Vagina (tissue), 2 donors: Measurements from ENCODE around the gene NCF4. TPM values are rescaled to one million over a fixed set of nuclear protein-coding genes. Genes with fewer than 3 reads are reported as not detected.

Experiments used
- DNase-seq, 2 donors: peaks; one replicate each; pipeline ENCODE4 v3.0.0-alpha.2; 2017; ENCODE audit errors: extremely low spot score in 2 of 2
- H3K27ac ChIP-seq: fragments of 200-600 bp; sonication (generic); one replicate; pipeline ENCODE4 v1.5.1; 2019
- H3K27me3 ChIP-seq: fragments of 200-600 bp; sonication (generic); one replicate; pipeline ENCODE4 v1.5.1; 2019
- H3K36me3 ChIP-seq, 2 donors: fragments of 200-600 bp; sonication (generic); one replicate each; pipeline ENCODE4 v1.5.1; 2017 to 2019
- H3K4me1 ChIP-seq: fragments of 200-600 bp; sonication (generic); one replicate; pipeline ENCODE4 v1.5.1; 2019
- H3K4me3 ChIP-seq, 2 donors: fragments of 200-600 bp; sonication (generic); 1 replicate in 1 of 2; 2 replicates in 1 of 2; pipeline ENCODE4 v1.5.1; 2016 to 2019
- H3K9me3 ChIP-seq: fragments of 200-600 bp; sonication (generic); one replicate; pipeline ENCODE4 v1.5.1; 2019
- POLR2A ChIP-seq, 2 donors: fragments of 450-650 bp; IDR thresholded peaks; one replicate each; pipeline ENCODE4 v1.6.1; 2017; ENCODE audit warnings: antibody characterized with exemption in 2 of 2, mild to moderate bottlenecking in 2 of 2, moderate library complexity in 2 of 2
- POLR2AphosphoS5 ChIP-seq, 2 donors: sonication (generic); formaldehyde crosslinking; IDR thresholded peaks; one replicate each; pipeline ENCODE4 v1.9.0; 2017; ENCODE audit warnings: antibody characterized with exemption in 2 of 2, mild to moderate bottlenecking in 2 of 2, low read depth in 1 of 2; ENCODE audit not compliant: insufficient read depth in 1 of 2
- intact Hi-C: fragments of 100-400 bp; cut with DNase I; formaldehyde crosslinking; loops from one replicate; pipeline ENCODE4 v1.15.1; 2023
- total RNA-seq: library from RNA; depleted of rRNA; stranded (reverse); fragments of >200 nt; gene quantifications from one replicate; pipeline ENCODE4 v1.2.3, GENCODE V29; 2016
- TF ChIP-seq, protein P1 (sequence below), 3 experiments: fragments of 450-650 bp in 2 of 3; fragments of 200-600 bp in 1 of 3; sonication (generic) in 1 of 3; IDR thresholded peaks; one replicate each; pipeline ENCODE4 v1.5.1; 2017 to 2019; ENCODE audit warnings: antibody characterized with exemption in 3 of 3, mild to moderate bottlenecking in 2 of 3, moderate library complexity in 2 of 3

NCF4 gene
- total RNA-seq, 1 donor from 2014 or later, result 37.6 TPM

DNA sequence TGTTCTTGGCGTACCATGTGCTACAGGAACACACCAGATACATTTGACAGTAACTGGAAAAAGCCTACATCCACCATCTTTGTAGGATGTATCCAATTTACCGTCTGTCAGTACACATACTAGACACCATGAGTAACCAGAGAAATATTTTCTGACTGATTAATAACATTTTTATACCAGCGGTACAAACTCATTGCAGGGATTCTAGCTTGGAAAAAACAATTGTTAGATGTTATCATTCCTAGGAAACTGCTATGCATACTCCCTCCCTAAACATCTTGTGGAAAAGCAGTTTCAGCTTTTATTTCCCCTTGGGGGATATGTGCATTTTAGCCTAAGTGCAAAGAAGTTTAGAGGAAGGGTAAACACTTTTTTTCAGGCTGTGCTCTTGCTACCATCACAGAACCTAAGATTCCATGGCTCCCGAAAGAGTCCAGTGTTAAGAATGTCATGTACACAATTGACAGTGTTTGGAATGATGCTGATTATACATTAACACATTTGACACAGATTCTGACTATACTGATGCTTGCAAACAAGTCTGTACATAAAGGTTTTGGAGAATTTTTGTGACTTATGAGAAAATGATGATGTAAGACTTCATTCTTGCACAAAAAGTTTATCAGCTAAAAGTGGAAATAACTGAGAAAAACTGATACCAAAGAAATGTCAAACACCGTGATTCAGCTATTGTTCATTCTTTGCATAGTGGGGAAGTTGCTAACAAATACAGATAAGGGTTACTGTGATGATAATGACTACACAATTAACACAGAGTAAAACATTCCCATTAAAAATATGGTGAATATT, 23.7 kb downstream of the NCF4 start:
- H3K4me3 ChIP-seq, result no peak overlapping the region
- intact Hi-C loops, result no loop called here
- TF ChIP-seq POLR2AphosphoS5 (IDR thresholded peaks at IDR 0.05; ENCODE audit: insufficient read depth in 1 of 2, low read depth in 1 of 2) (no peak), POLR2A (IDR thresholded peaks at IDR 0.05) (no peak)
- TF ChIP-seq, protein P1, sequence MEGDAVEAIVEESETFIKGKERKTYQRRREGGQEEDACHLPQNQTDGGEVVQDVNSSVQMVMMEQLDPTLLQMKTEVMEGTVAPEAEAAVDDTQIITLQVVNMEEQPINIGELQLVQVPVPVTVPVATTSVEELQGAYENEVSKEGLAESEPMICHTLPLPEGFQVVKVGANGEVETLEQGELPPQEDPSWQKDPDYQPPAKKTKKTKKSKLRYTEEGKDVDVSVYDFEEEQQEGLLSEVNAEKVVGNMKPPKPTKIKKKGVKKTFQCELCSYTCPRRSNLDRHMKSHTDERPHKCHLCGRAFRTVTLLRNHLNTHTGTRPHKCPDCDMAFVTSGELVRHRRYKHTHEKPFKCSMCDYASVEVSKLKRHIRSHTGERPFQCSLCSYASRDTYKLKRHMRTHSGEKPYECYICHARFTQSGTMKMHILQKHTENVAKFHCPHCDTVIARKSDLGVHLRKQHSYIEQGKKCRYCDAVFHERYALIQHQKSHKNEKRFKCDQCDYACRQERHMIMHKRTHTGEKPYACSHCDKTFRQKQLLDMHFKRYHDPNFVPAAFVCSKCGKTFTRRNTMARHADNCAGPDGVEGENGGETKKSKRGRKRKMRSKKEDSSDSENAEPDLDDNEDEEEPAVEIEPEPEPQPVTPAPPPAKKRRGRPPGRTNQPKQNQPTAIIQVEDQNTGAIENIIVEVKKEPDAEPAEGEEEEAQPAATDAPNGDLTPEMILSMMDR (IDR thresholded peaks at IDR 0.05), result no peak
- no peaks in the 10 kb centered on the region for H3K9me3 ChIP-seq
- no peak for DNase-seq
- H3K27me3 ChIP-seq, result no peaks in the 10 kb centered on the region
- no peaks in the 10 kb centered on the region for H3K4me1 ChIP-seq
- no peaks in the 10 kb centered on the region for H3K36me3 ChIP-seq
- H3K27ac ChIP-seq, result no peak overlapping the region

DNA sequence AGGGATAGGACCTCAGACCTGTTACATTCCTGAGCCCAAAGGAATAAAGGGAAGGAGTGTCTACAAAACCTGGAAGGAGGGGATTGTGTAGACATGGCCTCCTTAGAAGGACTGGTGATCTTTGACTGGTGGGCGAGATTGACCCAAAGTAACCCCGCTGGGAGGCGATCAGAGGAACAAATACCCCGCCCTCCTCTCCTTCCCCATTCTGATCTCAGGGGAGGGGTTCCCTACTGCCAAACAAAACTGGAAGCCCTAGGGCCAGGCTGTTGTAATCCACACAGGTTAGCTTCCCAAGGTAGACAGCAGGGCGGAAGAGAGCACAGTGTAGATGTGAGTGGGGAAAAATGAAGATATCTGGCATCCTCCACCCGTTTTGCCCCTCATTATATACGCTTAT, 24.7 kb downstream of the NCF4 start:
- Histone ChIP-seq H3K9me3 (no peaks in the 10 kb centered on the region), H3K36me3 (no peaks in the 10 kb centered on the region), H3K27ac (no peak overlapping the region), H3K27me3 (no peaks in the 10 kb centered on the region), H3K4me1 (no peaks in the 10 kb centered on the region), H3K4me3 (no peak overlapping the region)
- TF ChIP-seq, protein P1 (IDR thresholded peaks at IDR 0.05), result no peak
- TF ChIP-seq POLR2A (IDR thresholded peaks at IDR 0.05) (no peak), POLR2AphosphoS5 (IDR thresholded peaks at IDR 0.05; ENCODE audit: insufficient read depth in 1 of 2, low read depth in 1 of 2) (no peak)
- DNase-seq, result no peak
- intact Hi-C loops, result no loop called here

DNA sequence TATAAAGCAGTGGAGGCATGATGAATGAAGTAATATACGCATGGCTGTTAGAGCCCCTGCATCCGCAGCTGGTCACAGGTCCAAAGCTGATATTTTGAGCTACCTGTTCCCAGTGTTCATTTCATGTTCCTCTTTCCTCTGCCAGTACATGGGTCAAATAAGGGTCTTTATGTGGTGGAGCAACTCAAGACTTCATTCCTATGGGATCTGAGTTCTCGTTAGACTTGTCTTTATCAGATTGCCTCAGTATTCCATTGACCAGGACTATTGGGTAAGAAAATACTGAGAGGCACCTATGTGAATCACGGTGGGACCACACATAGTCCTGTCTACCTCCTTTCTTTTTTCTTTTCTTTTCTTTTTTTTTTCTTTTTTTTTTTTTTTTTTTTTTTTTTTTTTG, 25.2 kb downstream of the NCF4 start:
- Histone ChIP-seq H3K4me3 (no peak overlapping the region), H3K36me3 (no peaks in the 10 kb centered on the region), H3K27ac (no peak overlapping the region), H3K27me3 (no peaks in the 10 kb centered on the region), H3K9me3 (no peaks in the 10 kb centered on the region), H3K4me1 (no peaks in the 10 kb centered on the region)
- TF ChIP-seq POLR2AphosphoS5 (IDR thresholded peaks at IDR 0.05; ENCODE audit: insufficient read depth in 1 of 2, low read depth in 1 of 2), result no peak
- TF ChIP-seq POLR2A (IDR thresholded peaks at IDR 0.05), result no peak
- TF ChIP-seq, protein P1 (IDR thresholded peaks at IDR 0.05), result no peak
- no peak for DNase-seq
- intact Hi-C loops, result no loop called here

DNA sequence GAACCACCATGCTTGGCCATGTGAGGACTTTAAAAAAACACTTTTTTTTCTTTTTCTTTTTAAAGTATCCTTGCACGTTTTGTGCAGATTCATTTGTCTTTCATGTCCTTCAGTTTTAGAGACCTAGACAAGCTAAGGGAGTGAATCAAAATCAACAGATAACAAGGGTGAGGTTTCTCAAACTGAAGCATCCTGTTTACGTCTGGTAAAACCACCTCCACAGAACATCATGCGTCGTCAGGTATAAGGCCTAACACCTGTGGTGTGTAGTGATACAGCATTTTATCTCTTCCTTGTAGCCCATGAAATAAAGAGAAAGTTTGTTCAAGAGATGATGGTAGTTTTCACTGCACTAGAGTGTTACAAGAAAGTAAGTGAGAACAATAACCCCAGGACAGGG, 26.4 kb downstream of the NCF4 start:
- TF ChIP-seq POLR2A (IDR thresholded peaks at IDR 0.05), result no peak
- no peak for TF ChIP-seq POLR2AphosphoS5 (IDR thresholded peaks at IDR 0.05; ENCODE audit: insufficient read depth in 1 of 2, low read depth in 1 of 2)
- TF ChIP-seq, protein P1 (IDR thresholded peaks at IDR 0.05), result no peak
- intact Hi-C loops, result no loop called here
- no peak for DNase-seq
- Histone ChIP-seq H3K9me3 (no peaks in the 10 kb centered on the region), H3K27ac (no peak overlapping the region), H3K36me3 (no peaks in the 10 kb centered on the region), H3K4me3 (no peak overlapping the region), H3K27me3 (no peaks in the 10 kb centered on the region), H3K4me1 (no peaks in the 10 kb centered on the region)

DNA sequence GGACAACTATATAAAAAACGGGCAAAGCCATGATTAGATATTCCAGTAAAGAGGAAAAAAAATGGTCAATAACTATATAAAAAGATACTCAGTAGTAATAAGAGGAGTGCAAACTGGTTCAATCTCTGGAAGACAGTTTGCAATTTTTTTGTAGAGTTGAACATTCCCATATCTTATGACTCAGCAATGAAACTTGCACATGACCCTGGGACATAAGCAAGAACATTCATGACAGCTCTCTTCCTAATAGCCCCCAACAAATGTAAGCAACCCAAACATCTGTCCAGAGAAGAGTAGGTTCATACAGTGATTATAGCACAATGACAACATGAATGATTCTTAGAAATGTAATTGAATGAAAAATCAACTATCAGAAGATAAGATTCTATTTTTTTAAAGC, 30.8 kb downstream of the NCF4 start:
- Histone ChIP-seq H3K27me3 (no peaks in the 10 kb centered on the region), H3K4me3 (no peak overlapping the region), H3K4me1 (no peaks in the 10 kb centered on the region), H3K27ac (no peak overlapping the region), H3K36me3 (no peaks in the 10 kb centered on the region), H3K9me3 (no peaks in the 10 kb centered on the region)
- intact Hi-C loops, result no loop called here
- TF ChIP-seq POLR2A (IDR thresholded peaks at IDR 0.05) (no peak), POLR2AphosphoS5 (IDR thresholded peaks at IDR 0.05; ENCODE audit: insufficient read depth in 1 of 2, low read depth in 1 of 2) (no peak)
- TF ChIP-seq, protein P1 (IDR thresholded peaks at IDR 0.05), result no peak
- no peak for DNase-seq
